A673 (cell line): ENCODE measurements around the gene TPM4. TPM values are rescaled to one million over a fixed set of nuclear protein-coding genes. Genes with fewer than 3 reads are reported as not detected.

Experiments
- BruUV-seq: library from RNA; stranded (reverse); fragments of 400-500 nt; replicated peaks from 2 replicates; lab custom pipeline; 2021; lab: Mats Ljungman, UMichigan
- CTCF ChIA-PET: fragments of 300-600 bp; sonication (Branson Sonifier 250); formaldehyde crosslinking; loops from one replicate; lab custom pipeline; 2022; ENCODE audit warnings: antibody characterized with exemption; lab: Charles Lee
- POLR2A ChIA-PET: fragments of 300-600 bp; sonication (Branson Sonifier 250); formaldehyde crosslinking; loops from one replicate; lab custom pipeline; 2022; ENCODE audit warnings: antibody characterized with exemption; ENCODE audit not compliant: low non-redundant PET; lab: Charles Lee
- DNase-seq: peaks from one replicate; pipeline ENCODE4 v3.0.0-alpha.2; 2015; ENCODE audit warnings: low spot score
- H3K27ac ChIP-seq: fragments of 200-600 bp; sonication (generic); 2 replicates; pipeline ENCODE4 v1.5.1; 2016; ENCODE audit warnings: mixed run types, low read depth, mild to moderate bottlenecking, mixed read lengths, antibody characterized with exemption, low read length; ENCODE audit not compliant: poor library complexity, severe bottlenecking
- H3K27me3 ChIP-seq: fragments of 200-600 bp; sonication (generic); replicated peaks from 2 replicates; pipeline ENCODE4 v1.6.1; 2017; ENCODE audit warnings: mixed run types, low read depth, mild to moderate bottlenecking, mixed read lengths, antibody characterized with exemption, low read length; ENCODE audit not compliant: insufficient read depth, poor library complexity
- H3K36me3 ChIP-seq: fragments of 200-600 bp; sonication (generic); 2 replicates; pipeline ENCODE4 v1.6.1; 2016; ENCODE audit warnings: mixed run types, mild to moderate bottlenecking, mixed read lengths, antibody characterized with exemption, low read length; ENCODE audit not compliant: insufficient read depth, poor library complexity, severe bottlenecking
- H3K4me1 ChIP-seq: fragments of 200-600 bp; sonication (generic); 2 replicates; pipeline ENCODE4 v1.6.1; 2017; ENCODE audit warnings: mixed run types, mild to moderate bottlenecking, mixed read lengths, antibody characterized with exemption, low read length; ENCODE audit not compliant: insufficient read depth, poor library complexity, severe bottlenecking
- H3K4me3 ChIP-seq: fragments of 200-600 bp; sonication (generic); 2 replicates; pipeline ENCODE4 v1.5.1; 2016; ENCODE audit warnings: low read depth, mixed run types, mild to moderate bottlenecking, mixed read lengths, low read length; ENCODE audit not compliant: poor library complexity, severe bottlenecking
- H3K9me3 ChIP-seq: fragments of 200-600 bp; sonication (generic); 2 replicates; pipeline ENCODE4 v1.6.1; 2016; ENCODE audit warnings: mixed run types, low read depth, mild to moderate bottlenecking, mixed read lengths, antibody characterized with exemption, low read length; ENCODE audit not compliant: poor library complexity, severe bottlenecking
- EZH2 ChIP-seq: fragments of 200-600 bp; sonication (generic); IDR thresholded peaks from 2 replicates; pipeline ENCODE4 v1.6.1; 2017; ENCODE audit warnings: borderline replicate concordance, low read depth, mild to moderate bottlenecking, mixed read lengths, antibody characterized with exemption, low read length; ENCODE audit not compliant: poor library complexity, severe bottlenecking
- intact Hi-C: fragments of 100-400 bp; cut with micrococcal nuclease; formaldehyde crosslinking; loops from one replicate; pipeline ENCODE4 v1.10.0; 2022; ENCODE audit not compliant: unreplicated experiment
- total RNA-seq: library from RNA; stranded (reverse); gene quantifications from 2 replicates; pipeline ENCODE4 v1.2.3, GENCODE V29; 2021
- TF ChIP-seq, protein P1 (sequence below): fragments of 300-800, 200-600 bp; sonication (generic); conservative IDR thresholded peaks from 2 replicates; pipeline ENCODE4 v1.5.1; 2017; ENCODE audit warnings: low read depth, mild to moderate bottlenecking, antibody characterized with exemption, low read length, moderate library complexity, mixed read lengths

Gene TPM4
- total RNA-seq, 1 experiment from 2014 or later: 476 TPM

DNA sequence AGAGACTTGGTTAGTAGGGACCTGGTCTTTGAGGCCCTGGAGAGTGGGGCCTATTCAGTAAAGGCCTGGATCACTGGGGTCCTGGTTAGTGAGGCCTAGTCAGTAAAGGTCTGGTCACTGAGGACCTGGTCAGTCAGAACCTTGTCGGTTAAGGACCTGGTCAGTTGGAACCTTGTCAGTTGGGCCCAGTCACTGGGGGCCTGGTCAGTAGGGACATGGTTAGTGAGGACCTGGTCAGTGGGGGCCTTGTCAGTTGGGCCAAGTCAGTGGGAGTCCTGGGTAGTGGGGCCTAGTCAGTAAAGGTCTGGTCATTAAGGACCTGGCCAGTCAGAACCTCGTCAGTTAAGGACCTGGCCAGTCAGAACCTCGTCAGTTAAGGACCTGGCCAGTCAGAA, 43.2 kb upstream of the TPM4 start:
- TF ChIP-seq, protein P1, sequence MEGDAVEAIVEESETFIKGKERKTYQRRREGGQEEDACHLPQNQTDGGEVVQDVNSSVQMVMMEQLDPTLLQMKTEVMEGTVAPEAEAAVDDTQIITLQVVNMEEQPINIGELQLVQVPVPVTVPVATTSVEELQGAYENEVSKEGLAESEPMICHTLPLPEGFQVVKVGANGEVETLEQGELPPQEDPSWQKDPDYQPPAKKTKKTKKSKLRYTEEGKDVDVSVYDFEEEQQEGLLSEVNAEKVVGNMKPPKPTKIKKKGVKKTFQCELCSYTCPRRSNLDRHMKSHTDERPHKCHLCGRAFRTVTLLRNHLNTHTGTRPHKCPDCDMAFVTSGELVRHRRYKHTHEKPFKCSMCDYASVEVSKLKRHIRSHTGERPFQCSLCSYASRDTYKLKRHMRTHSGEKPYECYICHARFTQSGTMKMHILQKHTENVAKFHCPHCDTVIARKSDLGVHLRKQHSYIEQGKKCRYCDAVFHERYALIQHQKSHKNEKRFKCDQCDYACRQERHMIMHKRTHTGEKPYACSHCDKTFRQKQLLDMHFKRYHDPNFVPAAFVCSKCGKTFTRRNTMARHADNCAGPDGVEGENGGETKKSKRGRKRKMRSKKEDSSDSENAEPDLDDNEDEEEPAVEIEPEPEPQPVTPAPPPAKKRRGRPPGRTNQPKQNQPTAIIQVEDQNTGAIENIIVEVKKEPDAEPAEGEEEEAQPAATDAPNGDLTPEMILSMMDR: no peak
- TF ChIP-seq EZH2: no peak
- Histone ChIP-seq H3K27ac (no peak overlapping the region), H3K4me1 (no peaks in the 10 kb centered on the region), H3K27me3 (no peaks in the 10 kb centered on the region), H3K4me3 (no peak overlapping the region), H3K36me3 (no peaks in the 10 kb centered on the region), H3K9me3 (no peaks in the 10 kb centered on the region)
- POLR2A ChIA-PET: no interaction called here
- intact Hi-C loops: no loop called here
- BruUV-seq: no TSS peak
- CTCF ChIA-PET: no interaction called here
- DNase-seq: no peak

DNA sequence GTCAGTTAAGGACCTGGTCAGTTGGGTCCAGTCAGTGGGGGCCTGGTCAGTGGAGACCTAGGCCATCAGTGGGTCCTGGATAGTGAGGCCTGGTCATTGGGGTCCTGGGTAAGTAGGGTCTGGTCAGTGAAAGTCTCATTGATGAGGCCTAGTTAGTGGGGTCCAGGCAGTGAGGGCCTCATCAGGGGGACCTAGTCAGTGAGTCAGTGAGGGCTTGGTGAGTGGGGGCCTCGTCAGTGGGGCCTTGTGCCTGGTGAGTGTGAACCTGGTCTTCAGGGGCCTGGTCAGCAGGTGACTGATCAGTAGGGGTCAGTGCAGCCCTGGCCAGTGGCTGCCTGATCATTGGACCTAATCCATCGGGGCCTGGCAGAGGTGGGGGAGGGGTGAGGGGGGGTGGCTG, 42.6 kb upstream of the TPM4 start:
- ChIA-PET CTCF (no interaction called here), POLR2A (no interaction called here)
- Histone ChIP-seq H3K9me3 (no peaks in the 10 kb centered on the region), H3K27me3 (no peaks in the 10 kb centered on the region), H3K36me3 (no peaks in the 10 kb centered on the region), H3K4me1 (no peaks in the 10 kb centered on the region), H3K27ac (no peak overlapping the region), H3K4me3 (no peak overlapping the region)
- DNase-seq: no peak
- intact Hi-C loops: no loop called here
- TF ChIP-seq, protein P1: no peak
- no peak for TF ChIP-seq EZH2
- no TSS peak for BruUV-seq

DNA sequence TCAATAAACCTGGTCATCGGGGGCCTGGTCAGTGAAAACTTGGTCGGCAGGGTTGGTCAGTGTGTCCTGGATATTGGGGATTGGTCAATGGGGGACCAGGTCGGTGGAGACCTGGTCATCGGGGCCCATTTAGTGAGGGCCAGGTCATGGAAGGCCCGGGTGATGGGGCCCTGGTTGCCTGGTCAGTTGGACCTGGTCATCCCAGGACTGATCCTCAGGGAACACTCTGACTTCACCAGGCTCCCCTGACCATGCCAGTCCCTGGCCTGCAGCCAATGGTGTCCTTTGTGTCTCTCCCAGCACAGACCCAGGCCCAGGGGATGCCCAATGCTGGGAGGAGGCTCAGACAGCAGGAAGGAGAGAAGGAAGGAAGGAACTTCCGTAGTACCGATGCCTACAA, 42.1 kb upstream of the TPM4 start:
- TF ChIP-seq, protein P1: no peak
- no peak for TF ChIP-seq EZH2
- intact Hi-C loops: no loop called here
- H3K4me1 ChIP-seq: no peaks in the 10 kb centered on the region
- H3K36me3 ChIP-seq: no peaks in the 10 kb centered on the region
- ChIA-PET CTCF (no interaction called here), POLR2A (no interaction called here)
- DNase-seq: no peak
- BruUV-seq: no TSS peak
- H3K4me3 ChIP-seq: no peak overlapping the region
- no peaks in the 10 kb centered on the region for H3K27me3 ChIP-seq
- H3K27ac ChIP-seq: no peak overlapping the region
- no peaks in the 10 kb centered on the region for H3K9me3 ChIP-seq
